ENCODE measurements around the gene FEM1C.
"Not testable (repeated sequence)": the region's sequence is repeated elsewhere in the genome, so short reads cannot be mapped to it uniquely, and the experiment has no call there.

FEM1C gene

DNA sequence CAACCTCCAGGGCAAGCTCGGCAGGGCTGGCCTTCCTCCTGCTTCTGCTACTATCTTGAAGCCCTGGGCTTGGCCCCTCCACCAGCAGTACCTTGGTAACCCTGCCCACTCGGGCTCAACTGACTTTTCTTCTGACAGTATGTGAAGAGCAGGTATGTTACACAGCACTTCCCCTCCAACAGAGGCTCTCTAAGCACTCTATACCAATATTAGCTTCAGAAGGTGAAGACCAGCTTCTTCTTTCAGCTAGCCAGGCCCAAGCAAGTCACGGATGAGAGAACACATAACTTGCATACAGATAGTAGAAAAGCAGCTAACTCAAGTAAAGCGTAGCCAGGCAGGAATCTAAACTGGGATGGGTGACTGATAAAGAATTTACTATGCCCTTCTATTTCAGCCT lies 64.3 kb downstream of the FEM1C start:
- in situ Hi-C loops (cut with HindIII; ENCODE audit: low sequenced_read_pairs): no loop called here

GRCh38 chr5:115479166-115479873 lies 65.3 kb downstream of the FEM1C start:
- in situ Hi-C loops (cut with HindIII; ENCODE audit: low sequenced_read_pairs): not testable (repeated sequence)

DNA sequence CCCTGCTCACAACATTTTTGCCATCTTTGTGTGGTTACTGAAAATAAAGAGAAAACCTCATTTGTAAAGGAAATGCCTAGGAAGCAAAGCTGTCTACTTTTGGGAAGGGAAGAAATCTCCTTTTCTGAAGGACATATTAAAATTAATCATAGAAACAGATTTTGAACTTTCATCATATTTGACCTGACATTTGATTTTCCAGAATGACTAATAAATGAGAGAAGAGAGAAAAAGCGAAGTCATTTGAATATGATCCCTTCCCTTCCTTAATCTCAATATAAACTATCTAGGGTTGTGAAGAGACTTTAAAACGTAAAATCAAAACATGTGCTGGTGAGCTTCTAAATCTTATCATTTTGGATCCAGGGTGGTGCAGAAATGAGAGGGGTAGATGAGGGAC lies 66.3 kb downstream of the FEM1C start:
- in situ Hi-C loops (cut with HindIII; ENCODE audit: low sequenced_read_pairs): no loop called here

DNA sequence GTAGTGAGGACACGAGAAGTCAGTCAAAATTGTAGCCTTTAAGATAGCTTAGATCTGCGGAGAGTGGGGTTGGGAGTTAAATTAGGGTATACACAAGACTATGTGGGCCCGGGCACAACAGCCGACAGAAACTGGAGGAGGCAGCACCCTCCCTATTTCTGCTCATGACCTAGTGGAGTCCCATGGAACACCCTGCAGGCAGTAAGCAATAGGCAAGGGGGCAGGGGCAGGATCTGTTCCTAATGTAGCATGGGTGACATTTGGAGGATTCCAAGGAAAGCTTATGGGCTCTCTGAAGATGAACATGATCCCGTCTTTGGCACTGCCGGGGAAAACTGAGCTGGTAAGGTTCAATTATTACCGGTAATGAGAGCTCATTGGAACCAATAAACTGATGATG lies 67.0 kb downstream of the FEM1C start:
- in situ Hi-C loops (cut with HindIII; ENCODE audit: low sequenced_read_pairs): no loop called here

GRCh38 chr5:115475788-115476187 lies 68.8 kb downstream of the FEM1C start:
- in situ Hi-C loops (cut with HindIII; ENCODE audit: low sequenced_read_pairs): no loop called here

DNA sequence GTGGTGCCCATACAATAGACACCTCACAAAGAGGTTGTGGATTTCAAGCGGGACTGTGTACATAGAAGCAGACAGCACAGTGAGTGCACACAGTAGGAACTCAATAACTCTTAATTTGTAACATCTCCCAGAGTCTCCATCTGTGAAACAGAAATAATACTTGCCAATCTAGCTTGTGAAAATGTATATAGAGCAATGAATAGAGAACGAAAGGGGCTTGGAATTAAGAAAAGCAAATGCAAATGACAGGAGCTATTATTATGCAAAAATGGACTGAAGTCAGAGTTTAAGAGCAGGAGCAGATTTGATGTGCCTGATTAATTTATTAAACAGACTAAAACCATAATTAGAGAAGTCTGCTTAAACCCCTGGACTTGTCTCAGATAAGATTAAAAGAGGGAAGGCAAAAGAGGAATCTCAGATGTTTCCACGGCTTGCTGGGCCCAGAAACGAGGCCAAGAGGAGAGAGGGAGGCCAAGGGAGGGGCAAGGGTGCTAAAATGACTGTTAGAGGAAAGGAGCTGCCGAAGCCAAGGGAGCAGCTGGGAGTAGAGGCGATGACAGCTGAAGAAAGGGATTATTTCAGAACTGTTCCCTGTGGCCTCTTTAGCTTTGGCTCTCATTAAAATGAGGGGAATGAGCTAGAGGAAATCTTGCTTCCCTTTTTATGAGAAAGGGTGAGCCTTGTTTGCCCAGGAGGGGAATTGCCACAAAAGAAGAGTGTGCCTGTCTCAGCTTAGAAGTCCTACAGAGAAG lies 72.1 kb downstream of the FEM1C start:
- in situ Hi-C loops (cut with HindIII; ENCODE audit: low sequenced_read_pairs): no loop called here

- in situ Hi-C loops (cut with HindIII; ENCODE audit: low sequenced_read_pairs): no loop called here
Measured at GRCh38 chr5:115471345-115472063, 73.1 kb downstream of the FEM1C start.

- in situ Hi-C loops (cut with HindIII; ENCODE audit: low sequenced_read_pairs): no loop called here
Measured at GRCh38 chr5:115470921-115471320, 73.7 kb downstream of the FEM1C start.

Measured in DLD1 (cell line).